Measurements from ENCODE around the gene EXOSC10. TPM values are rescaled to one million over a fixed set of nuclear protein-coding genes. Genes with fewer than 3 reads are reported as not detected.

EXOSC10 gene
- total and polyA plus RNA-seq, 2 of the 13 experiments (the other 11 are each of a cell fraction or from before 2014, with no cell fraction given), result 48.4 to 67.6 TPM

DNA sequence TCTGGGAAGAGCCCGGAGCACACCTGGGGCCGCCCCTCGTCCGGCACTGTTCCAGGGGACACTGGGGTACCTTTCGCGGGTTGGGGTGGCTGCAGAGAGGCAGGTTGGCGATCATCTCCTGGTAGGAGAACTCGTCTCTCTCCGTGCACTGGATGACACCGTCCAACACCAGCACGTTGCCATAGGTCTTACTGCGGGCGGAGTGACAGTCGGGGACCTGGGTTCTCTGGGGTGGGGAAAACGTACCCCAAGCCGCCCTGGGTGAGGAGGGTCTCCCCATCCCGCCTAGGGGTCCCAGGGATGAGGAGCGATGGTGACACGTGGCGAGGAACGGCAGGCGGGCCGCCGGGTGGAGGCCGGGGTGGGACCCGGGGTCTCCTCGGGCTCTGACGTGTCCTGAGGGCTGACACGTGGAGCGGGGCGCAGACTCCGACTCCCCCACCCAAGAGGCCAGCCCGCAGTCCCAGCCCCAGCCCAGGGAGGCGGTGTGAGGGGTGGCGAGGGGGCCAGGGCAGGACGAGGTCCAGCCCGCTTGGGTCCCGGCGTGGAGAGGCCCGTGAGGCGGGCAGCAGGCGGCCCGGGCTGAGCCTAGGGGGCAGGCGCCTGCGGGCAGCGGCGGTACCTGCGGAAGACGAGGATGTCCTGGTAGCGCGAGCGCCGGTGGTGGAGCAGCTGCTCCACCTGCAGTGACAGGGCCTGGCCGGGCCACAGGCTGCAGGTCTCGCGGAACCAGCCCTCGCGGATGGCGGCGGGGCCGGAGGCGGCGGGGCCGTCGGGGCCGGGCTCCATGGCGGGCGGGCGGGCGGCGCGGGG is 40.3 kb downstream of the EXOSC10 start (continued):
- TF ChIP-seq, protein P1, sequence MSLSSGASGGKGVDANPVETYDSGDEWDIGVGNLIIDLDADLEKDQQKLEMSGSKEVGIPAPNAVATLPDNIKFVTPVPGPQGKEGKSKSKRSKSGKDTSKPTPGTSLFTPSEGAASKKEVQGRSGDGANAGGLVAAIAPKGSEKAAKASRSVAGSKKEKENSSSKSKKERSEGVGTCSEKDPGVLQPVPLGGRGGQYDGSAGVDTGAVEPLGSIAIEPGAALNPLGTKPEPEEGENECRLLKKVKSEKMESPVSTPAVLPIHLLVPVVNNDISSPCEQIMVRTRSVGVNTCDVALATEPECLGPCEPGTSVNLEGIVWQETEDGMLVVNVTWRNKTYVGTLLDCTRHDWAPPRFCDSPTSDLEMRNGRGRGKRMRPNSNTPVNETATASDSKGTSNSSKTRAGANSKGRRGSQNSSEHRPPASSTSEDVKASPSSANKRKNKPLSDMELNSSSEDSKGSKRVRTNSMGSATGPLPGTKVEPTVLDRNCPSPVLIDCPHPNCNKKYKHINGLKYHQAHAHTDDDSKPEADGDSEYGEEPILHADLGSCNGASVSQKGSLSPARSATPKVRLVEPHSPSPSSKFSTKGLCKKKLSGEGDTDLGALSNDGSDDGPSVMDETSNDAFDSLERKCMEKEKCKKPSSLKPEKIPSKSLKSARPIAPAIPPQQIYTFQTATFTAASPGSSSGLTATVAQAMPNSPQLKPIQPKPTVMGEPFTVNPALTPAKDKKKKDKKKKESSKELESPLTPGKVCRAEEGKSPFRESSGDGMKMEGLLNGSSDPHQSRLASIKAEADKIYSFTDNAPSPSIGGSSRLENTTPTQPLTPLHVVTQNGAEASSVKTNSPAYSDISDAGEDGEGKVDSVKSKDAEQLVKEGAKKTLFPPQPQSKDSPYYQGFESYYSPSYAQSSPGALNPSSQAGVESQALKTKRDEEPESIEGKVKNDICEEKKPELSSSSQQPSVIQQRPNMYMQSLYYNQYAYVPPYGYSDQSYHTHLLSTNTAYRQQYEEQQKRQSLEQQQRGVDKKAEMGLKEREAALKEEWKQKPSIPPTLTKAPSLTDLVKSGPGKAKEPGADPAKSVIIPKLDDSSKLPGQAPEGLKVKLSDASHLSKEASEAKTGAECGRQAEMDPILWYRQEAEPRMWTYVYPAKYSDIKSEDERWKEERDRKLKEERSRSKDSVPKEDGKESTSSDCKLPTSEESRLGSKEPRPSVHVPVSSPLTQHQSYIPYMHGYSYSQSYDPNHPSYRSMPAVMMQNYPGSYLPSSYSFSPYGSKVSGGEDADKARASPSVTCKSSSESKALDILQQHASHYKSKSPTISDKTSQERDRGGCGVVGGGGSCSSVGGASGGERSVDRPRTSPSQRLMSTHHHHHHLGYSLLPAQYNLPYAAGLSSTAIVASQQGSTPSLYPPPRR (CRISPR knock-in tag; IDR thresholded peaks at IDR 0.05; ENCODE audit: borderline replicate concordance), result no peak
- TF ChIP-seq PHF8 (CRISPR knock-in tag; IDR thresholded peaks at IDR 0.05) (peak; percentile 18; the same call in 1 of the 2 replicates), ZNF225 (CRISPR knock-in tag; IDR thresholded peaks at IDR 0.05) (0 out of 2 replicates have a peak, but pooled peaks have one; percentile 33), HDAC1 (CRISPR knock-in tag; IDR thresholded peaks at IDR 0.05) (peak; percentile 65), MTF1 (CRISPR knock-in tag; IDR thresholded peaks at IDR 0.05) (0 out of 2 replicates have a peak, but pooled peaks have one; percentile 34)
- TF ChIP-seq, protein P2, sequence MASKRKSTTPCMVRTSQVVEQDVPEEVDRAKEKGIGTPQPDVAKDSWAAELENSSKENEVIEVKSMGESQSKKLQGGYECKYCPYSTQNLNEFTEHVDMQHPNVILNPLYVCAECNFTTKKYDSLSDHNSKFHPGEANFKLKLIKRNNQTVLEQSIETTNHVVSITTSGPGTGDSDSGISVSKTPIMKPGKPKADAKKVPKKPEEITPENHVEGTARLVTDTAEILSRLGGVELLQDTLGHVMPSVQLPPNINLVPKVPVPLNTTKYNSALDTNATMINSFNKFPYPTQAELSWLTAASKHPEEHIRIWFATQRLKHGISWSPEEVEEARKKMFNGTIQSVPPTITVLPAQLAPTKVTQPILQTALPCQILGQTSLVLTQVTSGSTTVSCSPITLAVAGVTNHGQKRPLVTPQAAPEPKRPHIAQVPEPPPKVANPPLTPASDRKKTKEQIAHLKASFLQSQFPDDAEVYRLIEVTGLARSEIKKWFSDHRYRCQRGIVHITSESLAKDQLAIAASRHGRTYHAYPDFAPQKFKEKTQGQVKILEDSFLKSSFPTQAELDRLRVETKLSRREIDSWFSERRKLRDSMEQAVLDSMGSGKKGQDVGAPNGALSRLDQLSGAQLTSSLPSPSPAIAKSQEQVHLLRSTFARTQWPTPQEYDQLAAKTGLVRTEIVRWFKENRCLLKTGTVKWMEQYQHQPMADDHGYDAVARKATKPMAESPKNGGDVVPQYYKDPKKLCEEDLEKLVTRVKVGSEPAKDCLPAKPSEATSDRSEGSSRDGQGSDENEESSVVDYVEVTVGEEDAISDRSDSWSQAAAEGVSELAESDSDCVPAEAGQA (IDR thresholded peaks at IDR 0.05; ENCODE audit: low read depth), result no peak
- TF ChIP-seq, protein P2 (CRISPR knock-in tag; IDR thresholded peaks at IDR 0.05; ENCODE audit: borderline replicate concordance), result peak; percentile 36; the same call in 1 of the 2 replicates
- TF ChIP-seq, protein P3, sequence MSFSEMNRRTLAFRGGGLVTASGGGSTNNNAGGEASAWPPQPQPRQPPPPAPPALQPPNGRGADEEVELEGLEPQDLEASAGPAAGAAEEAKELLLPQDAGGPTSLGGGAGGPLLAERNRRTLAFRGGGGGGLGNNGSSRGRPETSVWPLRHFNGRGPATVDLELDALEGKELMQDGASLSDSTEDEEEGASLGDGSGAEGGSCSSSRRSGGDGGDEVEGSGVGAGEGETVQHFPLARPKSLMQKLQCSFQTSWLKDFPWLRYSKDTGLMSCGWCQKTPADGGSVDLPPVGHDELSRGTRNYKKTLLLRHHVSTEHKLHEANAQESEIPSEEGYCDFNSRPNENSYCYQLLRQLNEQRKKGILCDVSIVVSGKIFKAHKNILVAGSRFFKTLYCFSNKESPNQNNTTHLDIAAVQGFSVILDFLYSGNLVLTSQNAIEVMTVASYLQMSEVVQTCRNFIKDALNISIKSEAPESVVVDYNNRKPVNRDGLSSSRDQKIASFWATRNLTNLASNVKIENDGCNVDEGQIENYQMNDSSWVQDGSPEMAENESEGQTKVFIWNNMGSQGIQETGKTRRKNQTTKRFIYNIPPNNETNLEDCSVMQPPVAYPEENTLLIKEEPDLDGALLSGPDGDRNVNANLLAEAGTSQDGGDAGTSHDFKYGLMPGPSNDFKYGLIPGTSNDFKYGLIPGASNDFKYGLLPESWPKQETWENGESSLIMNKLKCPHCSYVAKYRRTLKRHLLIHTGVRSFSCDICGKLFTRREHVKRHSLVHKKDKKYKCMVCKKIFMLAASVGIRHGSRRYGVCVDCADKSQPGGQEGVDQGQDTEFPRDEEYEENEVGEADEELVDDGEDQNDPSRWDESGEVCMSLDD (CRISPR knock-in tag; IDR thresholded peaks at IDR 0.05; ENCODE audit: borderline replicate concordance), result peak; percentile 38; the same call in 1 of the 2 replicates
- TF ChIP-seq, protein P4, sequence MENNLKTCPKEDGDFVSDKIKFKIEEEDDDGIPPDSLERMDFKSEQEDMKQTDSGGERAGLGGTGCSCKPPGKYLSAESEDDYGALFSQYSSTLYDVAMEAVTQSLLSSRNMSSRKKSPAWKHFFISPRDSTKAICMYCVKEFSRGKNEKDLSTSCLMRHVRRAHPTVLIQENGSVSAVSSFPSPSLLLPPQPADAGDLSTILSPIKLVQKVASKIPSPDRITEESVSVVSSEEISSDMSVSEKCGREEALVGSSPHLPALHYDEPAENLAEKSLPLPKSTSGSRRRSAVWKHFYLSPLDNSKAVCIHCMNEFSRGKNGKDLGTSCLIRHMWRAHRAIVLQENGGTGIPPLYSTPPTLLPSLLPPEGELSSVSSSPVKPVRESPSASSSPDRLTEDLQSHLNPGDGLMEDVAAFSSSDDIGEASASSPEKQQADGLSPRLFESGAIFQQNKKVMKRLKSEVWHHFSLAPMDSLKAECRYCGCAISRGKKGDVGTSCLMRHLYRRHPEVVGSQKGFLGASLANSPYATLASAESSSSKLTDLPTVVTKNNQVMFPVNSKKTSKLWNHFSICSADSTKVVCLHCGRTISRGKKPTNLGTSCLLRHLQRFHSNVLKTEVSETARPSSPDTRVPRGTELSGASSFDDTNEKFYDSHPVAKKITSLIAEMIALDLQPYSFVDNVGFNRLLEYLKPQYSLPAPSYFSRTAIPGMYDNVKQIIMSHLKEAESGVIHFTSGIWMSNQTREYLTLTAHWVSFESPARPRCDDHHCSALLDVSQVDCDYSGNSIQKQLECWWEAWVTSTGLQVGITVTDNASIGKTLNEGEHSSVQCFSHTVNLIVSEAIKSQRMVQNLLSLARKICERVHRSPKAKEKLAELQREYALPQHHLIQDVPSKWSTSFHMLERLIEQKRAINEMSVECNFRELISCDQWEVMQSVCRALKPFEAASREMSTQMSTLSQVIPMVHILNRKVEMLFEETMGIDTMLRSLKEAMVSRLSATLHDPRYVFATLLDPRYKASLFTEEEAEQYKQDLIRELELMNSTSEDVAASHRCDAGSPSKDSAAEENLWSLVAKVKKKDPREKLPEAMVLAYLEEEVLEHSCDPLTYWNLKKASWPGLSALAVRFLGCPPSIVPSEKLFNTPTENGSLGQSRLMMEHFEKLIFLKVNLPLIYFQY (CRISPR knock-in tag; IDR thresholded peaks at IDR 0.05; ENCODE audit: borderline replicate concordance), result no peak

Data from HepG2 (cell line).